GM18873 (cell line): ENCODE measurements around the gene UGT1A9.
"Not testable (repeated sequence)": the region's sequence is repeated elsewhere in the genome, so short reads cannot be mapped to it uniquely, and the experiment has no call there.

Experiments
- ATAC-seq: cut with Tn5 transposase; IDR thresholded peaks from one replicate; pipeline ENCODE4 v1.9.1; 2021; ENCODE audit warnings: mild to moderate bottlenecking, moderate library complexity, moderate number of reproducible peaks; ENCODE audit not compliant: unreplicated experiment, low FRiP score

Gene UGT1A9

DNA sequence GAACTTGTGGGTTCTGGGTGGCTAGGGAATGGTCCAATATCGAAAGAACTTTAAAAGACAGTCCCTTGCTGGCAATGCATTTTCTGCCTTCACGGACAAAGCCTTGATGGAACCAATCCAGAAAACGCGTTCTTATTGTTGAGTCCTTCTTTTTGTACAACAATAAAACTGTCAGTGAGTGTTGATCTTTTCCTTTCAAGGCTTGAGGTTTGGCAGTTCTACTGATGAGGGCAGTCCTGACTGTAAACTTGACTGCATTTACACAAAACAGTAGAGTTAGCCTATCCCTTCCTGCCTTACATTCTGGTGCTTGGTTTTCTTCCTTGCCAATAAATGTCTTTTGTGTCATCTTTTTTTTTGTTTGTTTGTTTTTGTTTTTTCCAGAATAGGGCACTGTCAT lies 7.5 kb downstream of the UGT1A9 start:
- no peak for ATAC-seq

DNA sequence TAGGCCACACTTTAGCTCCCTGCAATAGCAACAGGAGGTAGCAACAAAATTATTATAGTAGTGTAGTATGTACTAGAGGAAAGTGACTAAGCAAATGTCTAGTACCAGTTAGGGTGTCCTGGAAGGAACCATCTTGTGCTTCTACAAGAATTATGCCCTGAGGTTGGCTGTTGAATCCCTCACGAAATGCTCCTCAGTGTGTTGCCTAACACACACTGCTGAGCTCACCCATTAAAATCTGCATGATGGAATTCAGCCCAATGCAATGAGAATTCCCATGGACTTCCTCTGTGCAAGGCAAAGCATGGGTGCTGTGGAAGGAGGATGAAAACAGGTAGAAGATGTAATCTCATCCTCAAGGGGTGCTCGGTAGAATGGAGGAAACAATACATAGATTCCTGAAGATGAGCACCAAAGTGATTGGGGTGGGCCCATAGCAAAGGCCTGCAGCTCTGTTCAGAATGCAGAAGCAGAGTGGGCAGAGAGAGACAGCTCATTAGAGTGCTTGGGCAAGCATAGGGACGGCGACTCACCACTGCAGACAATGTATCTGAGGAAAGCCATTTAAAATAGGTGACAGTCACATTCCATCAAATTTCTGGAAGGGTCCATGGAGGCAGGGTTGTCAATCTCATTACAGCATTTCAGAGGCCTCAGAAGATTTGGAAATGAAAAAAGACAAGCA lies 8.8 kb downstream of the UGT1A9 start:
- no peak for ATAC-seq

DNA sequence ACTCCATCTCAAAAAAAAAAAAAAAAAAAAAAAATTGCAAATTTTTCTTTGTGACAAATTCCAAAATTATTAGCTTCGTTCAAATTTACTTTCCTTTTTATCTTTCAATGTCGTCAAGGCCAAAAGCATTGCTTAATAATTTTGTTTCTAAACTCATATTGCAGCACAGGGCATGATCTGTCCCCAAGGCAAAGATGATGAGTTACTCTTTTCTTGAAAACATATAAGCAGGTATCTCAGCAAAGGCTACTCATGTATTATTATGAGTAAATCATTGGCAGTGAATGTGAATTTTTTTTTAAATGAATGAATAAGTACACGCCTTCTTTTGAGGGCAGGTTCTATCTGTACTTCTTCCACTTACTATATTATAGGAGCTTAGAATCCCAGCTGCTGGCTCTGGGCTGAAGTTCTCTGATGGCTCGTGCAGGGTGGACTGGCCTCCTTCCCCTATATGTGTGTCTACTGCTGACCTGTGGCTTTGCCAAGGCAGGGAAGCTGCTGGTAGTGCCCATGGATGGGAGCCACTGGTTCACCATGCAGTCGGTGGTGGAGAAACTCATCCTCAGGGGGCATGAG lies 9.9 kb downstream of the UGT1A9 start, which contains the start of gene UGT1A7:
TSS of gene UGT1A7 (plus strand) at position 381 of the 579 bp plus-strand sequence. CDS start at position 418, 37 bp downstream.
- no peak for ATAC-seq

GRCh38 chr2:233684640-233685039 lies 12.9 kb downstream of the UGT1A9 start:
- ATAC-seq: no peak

- ATAC-seq: no peak
These were observed 15.2 kb downstream of the UGT1A9 start for GRCh38 chr2:233686928-233687327.

- no peak for ATAC-seq
These were observed 16.6 kb downstream of the UGT1A9 start for GRCh38 chr2:233688341-233688740.

DNA sequence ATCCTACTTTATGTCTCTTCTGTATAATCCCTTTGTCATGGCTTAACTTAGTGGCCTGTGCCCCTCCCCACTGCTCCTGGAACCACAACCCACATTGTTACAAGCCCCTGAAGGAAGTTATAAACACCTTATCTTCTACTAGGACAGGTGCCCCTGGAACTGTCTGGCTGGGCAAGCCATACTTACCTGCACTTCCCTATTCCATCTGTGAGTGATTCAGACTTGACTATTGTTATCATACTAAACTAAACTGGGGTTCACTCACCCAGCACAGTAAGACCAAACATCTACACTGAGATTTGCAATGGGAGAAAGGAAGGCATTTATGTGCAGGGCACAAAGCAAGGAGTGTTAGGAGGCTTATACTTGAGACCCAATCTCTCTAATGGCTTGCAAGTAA lies 17.3 kb downstream of the UGT1A9 start:
- ATAC-seq: no peak

- ATAC-seq: no peak
These were observed 17.8 kb downstream of the UGT1A9 start for GRCh38 chr2:233689501-233689900.

GRCh38 chr2:233690444-233690843 lies 18.7 kb downstream of the UGT1A9 start:
- no peak for ATAC-seq

GRCh38 chr2:233691443-233692433 lies 20.0 kb downstream of the UGT1A9 start:
- ATAC-seq: no peak

GRCh38 chr2:233692648-233693047 lies 20.9 kb downstream of the UGT1A9 start, which contains the start of gene UGT1A6:
TSS of gene UGT1A6 (plus strand) at chr2:233692890. CDS start at chr2:233693005, 115 bp downstream.
- no peak for ATAC-seq

DNA sequence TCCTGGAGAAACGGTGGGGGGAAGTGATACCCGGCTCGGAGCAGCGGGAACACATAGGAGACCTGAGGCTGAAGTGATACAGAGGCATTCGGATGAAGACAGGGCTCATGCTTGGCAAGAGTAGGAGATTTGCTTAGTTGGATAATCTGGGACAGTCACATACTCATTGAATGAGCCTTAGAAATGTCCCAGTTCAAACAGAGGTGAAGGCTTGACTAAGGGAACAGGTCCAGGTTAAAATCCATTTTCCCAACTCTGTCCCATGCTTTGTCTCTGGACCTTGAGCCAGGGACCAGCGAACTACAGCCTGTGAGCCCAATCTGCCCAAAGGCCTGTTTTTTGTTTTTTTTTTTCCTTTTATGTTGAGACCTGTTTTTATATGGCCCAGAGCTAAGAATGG lies 22.3 kb downstream of the UGT1A9 start:
- ATAC-seq: no peak

DNA sequence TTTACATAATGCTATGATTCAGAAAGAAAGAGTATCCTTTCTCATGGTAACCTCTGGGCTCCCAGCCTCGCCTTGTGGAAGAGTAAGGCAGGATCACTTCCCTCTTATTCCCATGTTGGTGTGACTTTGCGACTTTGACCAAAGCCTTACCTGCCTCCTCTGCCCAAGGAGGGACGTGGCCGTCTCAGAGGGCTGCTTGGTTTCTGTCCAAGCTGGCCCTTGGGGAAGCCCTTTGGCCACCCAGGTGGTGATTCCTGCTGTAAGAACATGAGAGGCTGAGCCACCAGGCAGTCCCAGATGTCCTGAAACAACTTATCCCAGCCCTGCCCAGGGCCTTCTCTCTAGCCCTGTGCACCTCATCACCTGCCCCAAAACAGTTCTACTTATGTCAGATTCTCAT lies 27.0 kb downstream of the UGT1A9 start:
- ATAC-seq: no peak

GRCh38 chr2:233699424-233700027 lies 27.8 kb downstream of the UGT1A9 start:
- ATAC-seq: no peak

DNA sequence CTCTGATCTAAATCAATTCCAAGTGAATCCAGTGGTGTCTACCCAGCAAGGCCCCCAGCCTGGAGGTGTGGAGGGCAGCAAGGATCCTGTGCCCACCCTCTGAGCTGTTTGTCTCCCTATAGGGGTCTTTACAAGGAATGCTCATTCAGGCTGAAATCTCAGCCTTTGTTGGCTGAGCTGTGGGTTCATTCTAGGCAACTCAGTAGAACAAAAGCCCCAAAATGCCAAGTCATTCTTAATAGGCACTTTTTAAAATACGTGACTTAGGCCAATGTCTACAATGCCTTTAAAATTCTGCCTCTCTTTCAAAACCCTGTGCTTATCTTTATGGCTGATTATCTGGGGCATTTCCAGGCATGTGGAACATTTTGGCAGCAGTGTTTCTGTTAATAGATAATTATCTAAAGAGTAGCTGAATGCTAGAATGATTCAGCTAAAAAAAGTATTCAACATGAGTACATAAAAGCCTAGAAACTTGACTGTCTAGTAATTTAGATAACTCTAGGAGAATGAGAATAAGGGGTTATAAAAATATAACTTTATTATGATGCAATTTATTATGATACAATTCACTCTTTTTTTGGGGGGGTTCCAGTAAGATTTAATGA lies 28.4 kb downstream of the UGT1A9 start:
- no peak for ATAC-seq

- not testable (repeated sequence) for ATAC-seq
These were observed 29.1 kb downstream of the UGT1A9 start for GRCh38 chr2:233700842-233701241.

- ATAC-seq: no peak
These were observed 30.5 kb downstream of the UGT1A9 start for GRCh38 chr2:233702238-233702637.

DNA sequence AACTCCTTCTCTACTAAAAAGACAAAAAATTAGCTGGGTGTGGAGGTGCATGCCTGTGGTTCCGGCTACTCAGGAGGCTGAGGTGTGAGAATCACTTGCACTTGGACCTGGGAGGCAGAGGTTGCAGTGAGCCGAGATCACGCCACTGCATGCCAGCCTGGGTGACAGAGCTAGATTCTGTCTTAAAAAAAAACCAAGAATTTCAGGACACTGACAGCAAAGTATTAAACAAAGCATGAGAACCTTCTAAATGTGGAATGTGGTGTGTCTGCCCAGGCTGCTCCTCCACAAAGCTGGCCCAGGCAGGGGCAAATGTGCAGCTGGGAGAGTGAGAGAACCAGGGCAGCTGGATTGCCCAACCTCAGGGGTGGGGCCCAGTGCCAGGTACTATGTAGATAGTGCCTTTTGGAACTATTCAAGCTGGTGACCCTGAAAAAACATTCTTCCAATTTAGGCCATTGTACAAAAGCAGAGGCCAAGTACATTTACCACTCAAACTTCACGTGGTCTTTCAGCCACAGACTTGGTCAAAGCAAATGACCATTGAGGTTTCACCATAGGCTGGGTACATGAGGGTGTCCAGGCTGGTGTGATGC lies 34.3 kb downstream of the UGT1A9 start:
- no peak for ATAC-seq

DNA sequence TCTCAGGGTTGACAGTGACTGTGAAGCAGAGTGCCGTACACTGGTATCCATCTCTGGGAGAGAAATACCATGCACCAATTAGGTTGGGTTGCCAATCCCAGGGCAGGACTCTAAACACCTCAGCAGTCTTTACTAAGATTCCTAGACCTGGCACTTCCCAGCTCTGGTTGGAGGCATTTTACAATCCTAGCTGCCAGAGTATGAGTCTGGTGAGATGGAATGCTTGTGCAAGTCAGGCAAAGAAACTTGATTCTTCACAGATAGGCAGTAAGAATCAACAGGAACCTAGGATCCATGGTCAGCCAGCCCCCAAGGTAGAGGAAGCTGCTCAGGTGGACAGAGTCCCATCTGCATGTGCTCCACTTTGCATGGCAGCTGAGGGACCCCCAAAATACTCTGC lies 35.0 kb downstream of the UGT1A9 start:
- no peak for ATAC-seq
